MM.1S (cell line): ENCODE data around the gene C19orf44.

Source experiments
- EZH2 ChIP-seq: fragments of 300-600 bp; sonication (generic); optimal IDR thresholded peaks from 2 replicates; pipeline ENCODE3; 2017; ENCODE audit warnings: low read depth, mild to moderate bottlenecking, antibody characterized with exemption, low read length, mixed read lengths
- TF ChIP-seq, protein P1 (sequence below): fragments of 300-600 bp; sonication (generic); IDR thresholded peaks from 2 replicates; pipeline ENCODE4 v1.5.1; 2016; ENCODE audit warnings: antibody characterized with exemption, low read length, mixed read lengths

DNA sequence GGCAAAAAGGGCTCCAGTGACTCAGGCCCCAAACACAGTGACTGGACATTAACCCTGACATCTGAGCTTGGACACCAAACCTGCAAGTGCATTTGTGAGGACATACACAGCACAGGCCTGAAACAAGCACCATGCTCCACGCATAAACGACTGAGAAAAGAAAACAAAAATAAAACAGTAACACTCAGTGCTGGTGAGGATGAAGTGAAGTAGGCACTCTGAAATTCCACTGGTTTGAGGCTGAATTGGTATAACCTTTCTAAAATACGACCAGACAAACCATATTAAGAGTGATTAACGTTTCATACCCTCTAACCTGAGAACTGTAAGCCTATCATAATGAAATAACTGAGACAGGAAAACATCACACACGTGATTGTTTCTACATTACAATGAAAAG lies 70.5 kb downstream of the C19orf44 start:
- TF ChIP-seq, protein P1, sequence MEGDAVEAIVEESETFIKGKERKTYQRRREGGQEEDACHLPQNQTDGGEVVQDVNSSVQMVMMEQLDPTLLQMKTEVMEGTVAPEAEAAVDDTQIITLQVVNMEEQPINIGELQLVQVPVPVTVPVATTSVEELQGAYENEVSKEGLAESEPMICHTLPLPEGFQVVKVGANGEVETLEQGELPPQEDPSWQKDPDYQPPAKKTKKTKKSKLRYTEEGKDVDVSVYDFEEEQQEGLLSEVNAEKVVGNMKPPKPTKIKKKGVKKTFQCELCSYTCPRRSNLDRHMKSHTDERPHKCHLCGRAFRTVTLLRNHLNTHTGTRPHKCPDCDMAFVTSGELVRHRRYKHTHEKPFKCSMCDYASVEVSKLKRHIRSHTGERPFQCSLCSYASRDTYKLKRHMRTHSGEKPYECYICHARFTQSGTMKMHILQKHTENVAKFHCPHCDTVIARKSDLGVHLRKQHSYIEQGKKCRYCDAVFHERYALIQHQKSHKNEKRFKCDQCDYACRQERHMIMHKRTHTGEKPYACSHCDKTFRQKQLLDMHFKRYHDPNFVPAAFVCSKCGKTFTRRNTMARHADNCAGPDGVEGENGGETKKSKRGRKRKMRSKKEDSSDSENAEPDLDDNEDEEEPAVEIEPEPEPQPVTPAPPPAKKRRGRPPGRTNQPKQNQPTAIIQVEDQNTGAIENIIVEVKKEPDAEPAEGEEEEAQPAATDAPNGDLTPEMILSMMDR, result no peak
- TF ChIP-seq EZH2, result no peak
